GM23338 (cell line): Measurements from ENCODE around the gene DCAF10.

ENCODE experiments used
- EZH2phosphoT487 ChIP-seq: fragments of 200-600 bp; sonication (generic); IDR thresholded peaks from one replicate; pipeline ENCODE4 v1.8.1; 2018; ENCODE audit warnings: antibody characterized with exemption; ENCODE audit not compliant: unreplicated experiment
- ZNF114 ChIP-seq: fragments of 250-450 bp; sonication (Bioruptor Pico); IDR thresholded peaks from 2 replicates; pipeline ENCODE4 v1.5.0; 2020; ENCODE audit warnings: mild to moderate bottlenecking, moderate library complexity

DNA sequence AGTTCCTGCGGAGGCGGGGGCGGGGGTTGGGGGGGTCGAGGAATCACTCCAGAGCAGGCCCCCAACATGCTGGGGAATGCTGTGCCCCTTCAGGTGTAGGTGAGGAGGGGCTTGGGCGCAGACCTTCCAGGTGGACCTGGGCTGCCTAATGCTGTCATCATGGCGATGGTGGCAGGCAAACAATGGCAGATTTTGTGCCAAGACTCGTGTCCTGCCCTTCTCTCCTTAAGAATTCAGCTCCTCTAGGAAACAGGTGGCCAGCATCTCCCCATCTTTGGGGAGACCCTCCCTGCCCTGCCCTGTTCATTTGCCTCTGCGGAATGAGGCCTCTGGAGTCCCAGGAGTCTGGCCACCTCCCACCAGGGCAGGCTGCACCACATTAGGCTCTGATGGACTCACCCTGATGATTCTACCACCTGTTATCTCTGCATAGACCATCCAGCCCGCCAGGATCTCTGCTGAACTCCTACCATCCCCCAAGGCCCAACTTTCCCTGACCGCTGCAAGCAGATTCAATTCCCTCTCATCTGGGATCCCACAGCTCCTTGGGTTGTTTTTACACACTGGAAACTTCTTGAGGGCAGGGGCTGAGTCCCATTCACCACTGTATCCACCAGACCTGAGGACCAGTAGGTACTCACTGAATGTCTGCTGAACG, 114.2 kb downstream of the DCAF10 start:
- TF ChIP-seq EZH2phosphoT487 = no peak
- TF ChIP-seq ZNF114 (CRISPR knock-in tag) = no peak
